ENCODE measurements around the gene PGLYRP4. TPM values are rescaled to one million over a fixed set of nuclear protein-coding genes. Genes with fewer than 3 reads are reported as not detected.

The PGLYRP4 gene
- total RNA-seq, 2 donors from 2014 or later, result not detected

DNA sequence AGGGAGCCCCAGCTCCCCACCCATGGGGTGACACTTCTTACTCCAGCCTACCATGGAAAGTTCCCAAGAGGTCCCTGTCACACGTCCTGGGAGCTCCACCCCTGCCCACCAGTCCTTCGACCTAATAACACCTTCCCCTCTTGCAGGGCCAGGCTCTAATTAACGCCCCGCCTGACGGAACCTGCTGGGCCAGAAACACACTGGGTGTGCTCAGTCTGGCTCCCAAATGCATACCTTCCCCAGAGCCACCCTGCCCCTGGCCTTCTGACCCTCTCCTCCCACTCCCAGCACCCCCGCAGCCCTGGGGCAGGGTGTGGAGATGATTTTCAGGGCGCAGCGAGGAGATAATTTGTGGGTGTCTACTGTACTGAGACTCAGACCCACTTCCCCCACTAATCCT, 56.5 kb downstream of the PGLYRP4 start:
- Mint-ChIP-seq H3K36me3 (ENCODE audit: low read depth) (no peaks in the 10 kb centered on the region), H3K27ac (no peak overlapping the region), H3K27me3 (ENCODE audit: insufficient read depth) (peaks cover 7% of the 10 kb centered on the region), H3K4me3 (no peak overlapping the region), H3K9me3 (no peaks in the 10 kb centered on the region), H3K4me1 (no peaks in the 10 kb centered on the region)
- no peaks in the 10 kb centered on the region for H3K4me1 ChIP-seq (ENCODE audit: control insufficient read depth, insufficient read depth, low read length)
- DNase-seq, result no peak
- no peak overlapping the region for H3K27ac ChIP-seq (ENCODE audit: low read depth, low read length)
- 75 to 87% methylated on average over 2 to 6 of the region's 8 CpGs for WGBS, 2 experiments (ENCODE audit: insufficient coverage in 1 of 2, insufficient read length in 1 of 2)
- no peaks in the 10 kb centered on the region for H3K9me3 ChIP-seq (ENCODE audit: control insufficient read depth, low read length)
- H3K36me3 ChIP-seq (ENCODE audit: control insufficient read depth, insufficient read depth, low read length), result no peaks in the 10 kb centered on the region
- no peak for TF ChIP-seq CTCF (conservative IDR thresholded peaks at IDR 0.05)
- H3K9ac ChIP-seq (ENCODE audit: extremely low read depth, low read length, poor library complexity, severe bottlenecking), result no peak overlapping the region
- H3K4me3 ChIP-seq (ENCODE audit: low read length), result no peak overlapping the region
- no peaks in the 10 kb centered on the region for H3K27me3 ChIP-seq (ENCODE audit: control insufficient read depth, insufficient read depth, low read length, poor library complexity, severe bottlenecking)

GRCh38 chr1:153291514-153291913, 57.1 kb downstream of the PGLYRP4 start:
- no peak overlapping the region for H3K27ac ChIP-seq (ENCODE audit: low read depth, low read length)
- no peaks in the 10 kb centered on the region for H3K4me1 Mint-ChIP-seq
- H3K27me3 ChIP-seq (ENCODE audit: control insufficient read depth, insufficient read depth, low read length, poor library complexity, severe bottlenecking), result no peaks in the 10 kb centered on the region
- no peak overlapping the region for H3K4me3 Mint-ChIP-seq
- DNase-seq, result no peak
- WGBS, 2 experiments (ENCODE audit: insufficient coverage in 1 of 2, insufficient read length in 1 of 2), result 87 to 100% methylated on average over 1 to 5 of the region's 5 CpGs
- H3K4me1 ChIP-seq (ENCODE audit: control insufficient read depth, insufficient read depth, low read length), result no peaks in the 10 kb centered on the region
- no peak overlapping the region for H3K27ac Mint-ChIP-seq
- H3K9me3 ChIP-seq (ENCODE audit: control insufficient read depth, low read length), result no peaks in the 10 kb centered on the region
- H3K9me3 Mint-ChIP-seq, result no peaks in the 10 kb centered on the region
- H3K36me3 Mint-ChIP-seq (ENCODE audit: low read depth), result no peaks in the 10 kb centered on the region
- H3K9ac ChIP-seq (ENCODE audit: extremely low read depth, low read length, poor library complexity, severe bottlenecking), result no peak overlapping the region
- no peaks in the 10 kb centered on the region for H3K36me3 ChIP-seq (ENCODE audit: control insufficient read depth, insufficient read depth, low read length)
- peaks cover 7% of the 10 kb centered on the region for H3K27me3 Mint-ChIP-seq (ENCODE audit: insufficient read depth)
- H3K4me3 ChIP-seq (ENCODE audit: low read length), result no peak overlapping the region
- TF ChIP-seq CTCF (conservative IDR thresholded peaks at IDR 0.05), result no peak

DNA sequence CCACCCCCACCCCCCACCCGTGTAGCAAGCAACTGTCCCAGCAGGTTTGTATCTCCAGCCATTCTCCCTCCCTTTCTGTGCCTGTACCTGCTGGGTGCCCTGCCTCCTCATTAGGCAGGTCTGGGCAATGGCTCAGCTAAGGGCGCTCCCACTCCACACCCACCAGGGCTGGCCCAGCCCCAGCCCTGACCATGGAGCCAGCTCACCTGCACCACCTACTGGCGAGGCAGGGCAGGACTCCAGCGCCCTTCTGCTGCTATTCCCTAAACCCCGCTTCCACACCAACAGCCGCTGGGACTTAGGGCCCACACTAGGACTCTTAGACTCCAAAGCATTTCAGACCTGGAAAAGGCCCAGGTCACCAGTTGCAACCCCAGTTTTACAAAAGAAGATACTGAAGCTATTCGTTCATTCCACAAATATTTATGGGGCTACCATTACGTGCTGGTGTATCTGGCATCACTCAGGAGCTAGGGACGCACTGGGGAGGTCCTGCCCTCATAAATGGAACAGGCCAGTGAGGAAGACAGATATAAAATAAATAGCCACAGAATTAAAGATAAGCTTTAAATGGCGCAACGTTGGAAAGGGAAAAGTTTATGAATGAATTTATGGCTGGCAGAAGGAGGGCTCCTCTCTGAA, 59.9 kb downstream of the PGLYRP4 start:
- TF ChIP-seq CTCF (conservative IDR thresholded peaks at IDR 0.05), result peak; percentile 85
- no peaks in the 10 kb centered on the region for H3K9me3 ChIP-seq (ENCODE audit: control insufficient read depth, low read length)
- H3K9me3 Mint-ChIP-seq, result no peaks in the 10 kb centered on the region
- no peak overlapping the region for H3K27ac Mint-ChIP-seq
- WGBS, 2 experiments (ENCODE audit: insufficient coverage in 1 of 2, insufficient read length in 1 of 2), result 72 to 89% methylated on average over 3 to 10 of the region's 11 CpGs
- no peaks in the 10 kb centered on the region for H3K36me3 ChIP-seq (ENCODE audit: control insufficient read depth, insufficient read depth, low read length)
- H3K4me3 ChIP-seq (ENCODE audit: low read length), result no peak overlapping the region
- no peaks in the 10 kb centered on the region for H3K27me3 ChIP-seq (ENCODE audit: control insufficient read depth, insufficient read depth, low read length, poor library complexity, severe bottlenecking)
- no peaks in the 10 kb centered on the region for H3K4me1 ChIP-seq (ENCODE audit: control insufficient read depth, insufficient read depth, low read length)
- H3K36me3 Mint-ChIP-seq (ENCODE audit: low read depth), result no peaks in the 10 kb centered on the region
- H3K27me3 Mint-ChIP-seq (ENCODE audit: insufficient read depth), result peaks cover 7% of the 10 kb centered on the region
- DNase-seq, result peak; percentile 91
- no peak overlapping the region for H3K4me3 Mint-ChIP-seq
- no peaks in the 10 kb centered on the region for H3K4me1 Mint-ChIP-seq
- no peak overlapping the region for H3K27ac ChIP-seq (ENCODE audit: low read depth, low read length)
- H3K9ac ChIP-seq (ENCODE audit: extremely low read depth, low read length, poor library complexity, severe bottlenecking), result no peak overlapping the region

Other genes with a start within 250 kb of the PGLYRP4 start
- not detected for gene SPRR2F, start 235.3 kb downstream of the PGLYRP4 start, total RNA-seq
- not detected for gene SPRR2G, start 198.0 kb downstream of the PGLYRP4 start, total RNA-seq
- gene LELP1, start 145.4 kb downstream of the PGLYRP4 start, total RNA-seq, result not detected
- not detected for gene PRR9, start 131.3 kb downstream of the PGLYRP4 start, total RNA-seq
- not detected for gene LORICRIN, start 89.2 kb downstream of the PGLYRP4 start, total RNA-seq
- gene PGLYRP3, start 35.9 kb downstream of the PGLYRP4 start, total RNA-seq, result not detected
- gene S100A9, start 9.0 kb upstream of the PGLYRP4 start, total RNA-seq, result not detected
- gene S100A12, start 26.8 kb upstream of the PGLYRP4 start, total RNA-seq, result not detected
- not detected for gene S100A8, start 42.2 kb upstream of the PGLYRP4 start, total RNA-seq
- not detected for gene S100A7A, start 67.7 kb upstream of the PGLYRP4 start, total RNA-seq
- gene S100A7, start 111.8 kb upstream of the PGLYRP4 start, total RNA-seq, result not detected
- gene S100A6, start 187.2 kb upstream of the PGLYRP4 start, total RNA-seq, result 1 to 10 TPM; 3.7 to 7.5 TPM
- not detected for gene S100A5, start 192.1 kb upstream of the PGLYRP4 start, total RNA-seq
- gene S100A4, start 197.0 kb upstream of the PGLYRP4 start, total RNA-seq, result 1 to 10 TPM; 4.9 to 6.2 TPM
- not detected for gene S100A3, start 200.4 kb upstream of the PGLYRP4 start, total RNA-seq
- gene S100A2, start 217.0 kb upstream of the PGLYRP4 start, total RNA-seq, result 1 to 10 TPM in 1 of 2 donors, under 1 TPM in 1; 0.92 to 3.1 TPM

All from endodermal cell (in vitro differentiated cells).